ENCODE results near the gene LMNA. TPM values are rescaled to one million over a fixed set of nuclear protein-coding genes. Genes with fewer than 3 reads are reported as not detected.
A peak's percentile ranks its signal among the peaks of the same experiment; 100 is the strongest.
"Not testable (repeated sequence)": the region's sequence is repeated elsewhere in the genome, so short reads cannot be mapped to it uniquely, and the experiment has no call there.

The LMNA gene
- total RNA-seq, 4 donors from 2014 or later: 201 to 295 (median 211) TPM

- peak overlapping the region in 2 of 4 donors; percentile 39 to 49 for H3K4me3 ChIP-seq
Measured at GRCh38 chr1:156122519-156123355, 8.2 kb downstream of the LMNA start.

GRCh38 chr1:156123356-156124196, 9.1 kb downstream of the LMNA start:
- H3K27me3 ChIP-seq: no peaks in the 10 kb centered on the region
- peaks cover 7 to 99% (median 48%) of the 10 kb centered on the region in 4 donors for H3K4me1 ChIP-seq
- H3K36me3 ChIP-seq: no peaks in the 10 kb centered on the region
- peak; percentile 53 to 96 (median 94) for DNase-seq
- peak overlapping the region; percentile 73 to 97 (median 93) for H3K27ac ChIP-seq
- no peaks in the 10 kb centered on the region for H3K9me3 ChIP-seq
- TF ChIP-seq POLR2A (IDR thresholded peaks at IDR 0.05) (peak; percentile 3 to 57), CTCF (IDR thresholded peaks at IDR 0.05) (peak in 3 of 6 experiments; percentile 1 to 20 (median 16))
- H3K4me3 ChIP-seq: peak overlapping the region in 2 of 4 donors; percentile 39 to 49

More at GRCh38 chr1:156122519-156123355, 8.2 kb downstream of the LMNA start:
- TF ChIP-seq CTCF (IDR thresholded peaks at IDR 0.05) (peak in 1 of 6 experiments; percentile 23), POLR2A (IDR thresholded peaks at IDR 0.05) (peak in 1 of 2 donors; percentile 39)
- no peaks in the 10 kb centered on the region for H3K36me3 ChIP-seq
- H3K27me3 ChIP-seq: no peaks in the 10 kb centered on the region
- peak overlapping the region; percentile 73 to 97 (median 93) for H3K27ac ChIP-seq
- H3K9me3 ChIP-seq: no peaks in the 10 kb centered on the region
- H3K4me1 ChIP-seq: peaks cover 7 to 96% (median 41%) of the 10 kb centered on the region in 4 donors
- DNase-seq: peak in 2 of 3 donors; percentile 74 to 81

GRCh38 chr1:156124557-156125483, 10.3 kb downstream of the LMNA start:
- H3K27me3 ChIP-seq: no peaks in the 10 kb centered on the region
- H3K36me3 ChIP-seq: no peaks in the 10 kb centered on the region
- TF ChIP-seq POLR2A (IDR thresholded peaks at IDR 0.05) (peak in 1 of 2 donors; percentile 21), CTCF (IDR thresholded peaks at IDR 0.05) (no peak)
- peak overlapping the region; percentile 73 to 97 (median 93) for H3K27ac ChIP-seq
- peak in 2 of 3 donors; percentile 85 for DNase-seq
- H3K4me3 ChIP-seq: peak overlapping the region in 1 of 4 donors; percentile 39
- H3K4me1 ChIP-seq: peaks cover 7 to 99% (median 55%) of the 10 kb centered on the region in 4 donors
- no peaks in the 10 kb centered on the region for H3K9me3 ChIP-seq

- H3K4me3 ChIP-seq: peak overlapping the region in 1 of 4 donors; percentile 27
Measured at GRCh38 chr1:156125544-156125943, 11.0 kb downstream of the LMNA start.

GRCh38 chr1:156126043-156126629, 11.6 kb downstream of the LMNA start:
- Histone ChIP-seq H3K36me3 (peaks cover 0 to 8% (median 0%) of the 10 kb centered on the region in 3 donors), H3K27me3 (no peaks in the 10 kb centered on the region), H3K9me3 (no peaks in the 10 kb centered on the region), H3K4me1 (peaks cover 7 to 95% (median 56%) of the 10 kb centered on the region in 4 donors), H3K4me3 (peak overlapping the region in 1 of 4 donors; percentile 27), H3K27ac (peak overlapping the region; percentile 73 to 97 (median 93))
- TF ChIP-seq POLR2A (IDR thresholded peaks at IDR 0.05): no peak
- peak in 4 of 6 experiments; percentile 10 to 24 (median 14) for TF ChIP-seq CTCF (IDR thresholded peaks at IDR 0.05)
- DNase-seq: peak in 2 of 3 donors; percentile 80 to 85

More at GRCh38 chr1:156125544-156125943, 11.0 kb downstream of the LMNA start:
- not testable (repeated sequence) for DNase-seq, H3K36me3 ChIP-seq, H3K27me3 ChIP-seq, H3K9me3 ChIP-seq
- H3K4me1 ChIP-seq: peaks cover 7 to 99% (median 57%) of the 10 kb centered on the region in 4 donors
- peak overlapping the region; percentile 73 to 97 (median 93) for H3K27ac ChIP-seq

Measured in Peyer's patch (tissue), 4 donors.